Thyroid gland (tissue), 4 donors: Measurements from ENCODE around the gene ENTHD1.

Source experiments
- CTCF ChIP-seq, 6 experiments: fragments of 200-600 bp in 3 of 6; fragments of 450-650 bp in 3 of 6; sonication (generic) in 3 of 6; IDR thresholded peaks; one replicate each; pipeline ENCODE4 v1.5.1; 2016 to 2019; ENCODE audit warnings: antibody characterized with exemption in 6 of 6, mild to moderate bottlenecking in 2 of 6, inconsistent platforms in 1 of 6, moderate library complexity in 1 of 6
- POLR2A ChIP-seq, 2 donors: fragments of 450-650 bp; IDR thresholded peaks; one replicate each; pipeline ENCODE4 v1.6.1; 2017; ENCODE audit warnings: antibody characterized with exemption in 2 of 2, mild to moderate bottlenecking in 2 of 2, moderate library complexity in 1 of 2

- TF ChIP-seq POLR2A (IDR thresholded peaks at IDR 0.05): no peak
- TF ChIP-seq CTCF (IDR thresholded peaks at IDR 0.05): no peak
Observed at GRCh38 chr22:39908737-39909136, 15.2 kb upstream of the ENTHD1 start.
